ENCODE data around the gene DEPP1.

DEPP1 gene

GRCh38 chr10:44930904-44931620, 47.5 kb downstream of the DEPP1 start:
- no peak for FAIRE-seq

- no peak for FAIRE-seq
Measured at GRCh38 chr10:44929356-44930255, 49.0 kb downstream of the DEPP1 start.

- FAIRE-seq, result no peak
Measured at GRCh38 chr10:44928462-44928861, 50.1 kb downstream of the DEPP1 start.

GRCh38 chr10:44927352-44927751, 51.3 kb downstream of the DEPP1 start:
- no peak for FAIRE-seq

GRCh38 chr10:44926751-44927351, 51.8 kb downstream of the DEPP1 start:
- no peak for FAIRE-seq

All from A204.1 (cell line).